K562 treated with DMSO at 1 percent for 24 hours (cell line): ENCODE results near the gene ACTR5. TPM values are rescaled to one million over a fixed set of nuclear protein-coding genes. Genes with fewer than 3 reads are reported as not detected.

Experiments
- total RNA-seq: library from RNA; unstranded; fragments of 300-600 nt; gene quantifications from 2 replicates; pipeline ENCODE4 v1.2.3, GENCODE V29; 2022; ENCODE audit warnings: low read depth; ENCODE audit not compliant: insufficient read depth

Gene ACTR5
- 9.9 and 10.1 TPM in 2 replicates for total RNA-seq

GRCh38 chr20:38748097-38748860, at the start of gene ACTR5:
ACTR5 (plus strand) TSS chr20:38748460; CDS start chr20:38748479, 19 bp downstream.

DNA sequence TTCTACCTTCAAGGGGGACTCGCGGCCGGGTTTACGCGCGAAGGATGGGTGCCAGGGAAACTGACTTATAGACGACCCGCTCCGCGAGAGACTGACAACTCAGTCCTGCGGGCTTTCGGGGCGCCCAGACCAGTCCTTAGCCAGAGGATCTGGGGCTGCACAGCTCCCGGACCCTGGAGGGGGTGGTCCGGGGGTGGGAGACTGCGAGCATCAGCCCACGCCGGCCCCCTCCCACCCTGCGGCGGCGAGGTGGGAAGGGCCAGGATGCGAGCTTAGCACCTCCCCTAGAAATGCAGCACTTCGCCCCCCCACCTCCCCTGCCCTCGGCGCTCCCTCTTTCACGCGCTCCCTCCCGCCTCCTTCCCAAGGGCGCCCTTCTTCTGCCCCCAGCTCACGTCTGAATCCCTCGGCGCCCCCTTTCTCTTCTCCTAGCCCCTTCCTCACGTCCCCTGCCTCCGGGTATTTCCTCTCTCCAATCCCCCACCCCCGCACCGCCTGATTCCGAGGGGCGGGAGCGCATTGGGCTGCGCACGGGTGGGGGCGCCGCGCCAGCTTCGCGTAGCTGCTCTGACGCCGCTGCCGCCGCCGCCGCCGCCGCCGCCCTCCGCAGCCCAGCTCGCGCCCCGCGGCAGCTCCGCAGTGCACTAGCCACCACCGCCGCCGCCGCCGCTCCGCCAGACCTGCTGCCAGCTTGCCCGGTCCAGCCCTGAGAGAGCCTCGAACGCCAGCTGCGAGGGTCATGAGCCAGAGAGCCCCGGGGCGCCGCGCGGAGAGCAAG, 24.2 kb upstream of the ACTR5 start, which contains the start of gene SLC32A1:
Gene SLC32A1, plus strand, starts transcription at position 639 of the 778 bp plus-strand sequence. CDS start 239 bp downstream, outside the sequence.

GRCh38 chr20:38805502-38805957, 57.3 kb downstream of the ACTR5 start, which contains the start of gene PPP1R16B:
PPP1R16B (plus strand) TSS chr20:38805697; CDS start chr20:38835926, 30,229 bp downstream.

Other genes with a start within 250 kb of the ACTR5 start
- not detected in 2 replicates for gene ADIG, start 167.3 kb upstream of the ACTR5 start, total RNA-seq
- not detected in 2 replicates for gene ARHGAP40, start 146.7 kb upstream of the ACTR5 start, total RNA-seq
- not detected in 2 replicates for gene SLC32A1, start 24.0 kb upstream of the ACTR5 start, total RNA-seq
- gene PPP1R16B, start 57.2 kb downstream of the ACTR5 start, total RNA-seq = 8.3 and 8.5 TPM in 2 replicates
- 21.6 and 22.9 TPM in 2 replicates for gene FAM83D, start 178.0 kb downstream of the ACTR5 start, total RNA-seq
- 5.6 and 7.4 TPM in 2 replicates for gene DHX35, start 213.9 kb downstream of the ACTR5 start, total RNA-seq